T-helper 1 cell treated with Interleukin-12 subunit alpha and Interleukin-12 subunit beta and Interleukin-4 antibody, amounts not matched to agents 30 ng/mL and 1 ng/mL, for 36 hours (primary cell): ENCODE results near the gene BAG1. TPM values are rescaled to one million over a fixed set of nuclear protein-coding genes. Genes with fewer than 3 reads are reported as not detected.

Experiments
- intact Hi-C: fragments of 100-400 bp; cut with micrococcal nuclease; formaldehyde crosslinking; loops from one replicate; pipeline ENCODE4 v1.15.1; 2024
- total RNA-seq: library from RNA; stranded (reverse); gene quantifications from 2 replicates; pipeline ENCODE4 v1.2.3, GENCODE V29; 2022

Gene BAG1
- 55.4 and 58.6 TPM in 2 replicates for total RNA-seq

DNA sequence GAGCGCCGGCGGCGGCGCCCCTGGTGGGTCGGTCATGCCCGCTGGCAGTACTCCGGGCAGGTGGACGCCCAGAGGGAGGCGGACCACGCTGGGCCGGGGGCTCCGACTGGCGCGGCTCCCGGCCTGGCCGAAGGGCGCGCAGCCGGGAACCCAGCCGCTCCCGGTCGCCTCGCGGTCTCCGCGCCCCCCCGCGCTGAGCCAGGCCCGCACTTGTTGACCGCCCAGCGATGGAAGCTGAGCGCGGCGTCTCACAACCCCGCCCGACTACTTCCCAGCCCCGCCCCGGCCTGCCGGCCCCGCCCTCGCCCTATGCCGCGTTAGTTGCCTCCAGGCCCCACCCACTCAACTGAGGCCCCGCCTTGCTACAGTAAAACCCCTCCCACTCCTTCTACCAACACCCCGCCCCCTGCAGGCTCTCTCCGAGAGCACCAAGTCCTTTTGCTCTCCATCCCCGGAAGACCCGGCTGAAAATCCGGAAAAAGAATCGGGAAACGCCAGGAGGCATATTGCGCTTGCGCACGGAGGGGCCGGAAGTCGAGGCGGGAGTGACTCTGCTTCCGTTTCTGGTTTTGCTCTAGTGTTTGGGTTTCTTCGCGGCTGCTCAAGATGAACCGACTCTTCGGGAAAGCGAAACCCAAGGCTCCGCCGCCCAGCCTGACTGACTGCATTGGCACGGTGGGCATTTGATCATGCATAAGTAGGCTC, at the start of gene BAG1, which contains the start of gene CHMP5:
Gene BAG1, minus strand, starts transcription at position 236 of the 705 bp plus-strand sequence.
Gene CHMP5, plus strand, starts transcription at position 577 of the 705 bp plus-strand sequence. Its CDS starts 30 bp downstream, at position 607.
- intact Hi-C loops = loop anchor here (1.0 to 10.0 kb wide), 18 partner anchors 26 to 1194 kb away; partner anchors contain the start of genes APTX, B4GALT1, DCAF12 and DNAI1

DNA sequence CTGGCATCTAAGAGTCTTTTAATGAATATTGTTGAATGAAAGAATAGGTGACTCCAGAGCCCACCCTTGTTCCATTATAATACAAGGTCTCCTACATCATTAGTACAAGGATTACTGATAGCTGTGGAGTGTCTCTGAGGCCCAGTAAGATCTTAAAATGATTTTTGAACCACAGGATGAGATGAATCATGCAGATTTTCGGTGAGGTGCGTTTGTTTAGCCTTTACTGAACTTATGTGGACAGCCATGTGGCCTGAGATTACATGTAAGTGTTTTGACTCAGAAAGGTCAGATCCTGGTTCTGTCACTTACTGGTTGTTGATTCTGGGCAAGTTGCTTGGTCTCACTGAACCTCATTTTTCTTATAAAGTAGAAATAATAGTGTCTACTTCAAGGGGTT, 47.4 kb upstream of the BAG1 start:
- intact Hi-C loops = loop anchor here (5.0 kb wide), 1 partner anchor 35 kb away; no protein-coding TSS in a partner anchor

DNA sequence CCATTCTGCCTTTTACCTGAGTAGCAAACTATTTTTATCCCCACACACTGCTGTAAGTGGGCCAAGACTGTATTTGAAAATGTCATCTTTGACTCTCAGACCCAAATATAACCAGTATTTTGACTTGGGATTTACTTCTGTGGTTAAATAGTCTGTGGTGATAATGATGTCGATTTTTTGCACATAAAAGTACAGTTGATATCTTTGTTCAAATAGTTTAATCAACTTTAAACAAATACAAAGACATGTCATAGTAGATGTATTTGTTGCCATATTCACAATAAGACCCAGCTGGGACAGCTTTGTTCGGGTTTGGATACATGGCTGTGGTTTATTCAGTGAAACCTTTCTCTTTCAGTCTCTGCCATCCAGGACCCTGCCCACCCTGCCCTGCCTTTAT, 46.2 kb upstream of the BAG1 start:
- intact Hi-C loops = loop anchor here (5.0 kb wide), 1 partner anchor 37 kb away; no protein-coding TSS in a partner anchor

DNA sequence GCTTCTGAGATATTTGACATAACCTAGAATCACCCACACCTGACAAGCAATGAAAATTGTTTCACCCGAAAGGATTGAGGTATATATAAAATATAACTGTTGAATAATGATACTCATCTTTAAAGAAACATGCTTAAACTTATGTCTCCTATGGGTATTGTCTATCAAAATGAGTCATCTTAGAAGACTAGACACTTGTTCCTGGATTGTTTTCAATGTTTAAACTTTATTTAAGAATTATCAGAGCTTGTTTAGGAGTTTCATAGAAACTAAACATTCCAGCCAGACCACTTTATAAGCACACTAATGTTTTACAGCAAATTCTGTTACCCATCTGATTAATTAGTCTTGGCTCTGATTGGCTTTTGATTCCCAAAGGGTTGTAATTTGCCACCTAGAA, 45.4 kb upstream of the BAG1 start:
- intact Hi-C loops = loop anchor here (5.0 to 10.0 kb wide), 2 partner anchors 37 to 1765 kb away; partner anchors contain the start of genes FANCG and VCP

DNA sequence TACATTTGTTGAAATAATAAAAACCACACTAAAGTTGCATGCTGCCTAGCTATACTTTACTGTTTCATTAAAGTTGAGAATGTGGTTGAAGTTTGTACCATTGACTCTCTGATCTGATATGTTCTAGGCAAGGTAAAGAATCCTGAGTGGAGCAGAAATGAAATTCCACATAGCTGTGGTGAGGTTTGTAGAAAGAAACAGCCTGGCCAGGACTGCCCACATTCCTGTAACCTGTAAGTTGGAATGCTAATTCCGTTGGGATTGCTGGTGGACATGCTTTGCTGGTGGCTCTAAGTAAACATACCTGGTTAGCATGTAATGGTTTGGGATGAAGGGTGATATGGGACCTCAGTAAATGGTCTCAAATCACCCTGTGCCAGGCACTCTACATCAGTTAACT, 42.6 kb upstream of the BAG1 start:
- intact Hi-C loops = loop anchor here (10.0 kb wide), 1 partner anchor 1768 kb away; the partner anchor contains the start of genes FANCG and VCP

DNA sequence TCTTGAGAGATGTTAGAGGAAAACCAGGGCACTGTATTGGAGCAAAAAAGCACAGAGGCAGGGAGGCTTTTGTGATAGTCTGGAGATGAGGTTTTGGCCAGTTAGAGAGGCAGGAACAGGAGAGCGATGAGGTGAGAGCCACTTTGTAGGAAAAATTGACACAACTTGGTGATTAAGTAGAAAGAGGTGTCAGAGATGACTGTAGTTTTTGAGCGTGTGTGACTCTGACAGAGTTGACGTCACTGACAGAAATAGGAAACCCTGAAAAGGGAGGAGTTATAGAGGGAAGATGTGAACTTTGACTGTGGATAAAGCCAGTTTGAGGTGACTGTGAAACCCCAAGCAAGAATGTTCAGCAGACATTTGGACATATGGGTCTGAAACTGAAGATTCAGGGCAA, 41.5 kb upstream of the BAG1 start:
- intact Hi-C loops = loop anchor here (1.0 to 10.0 kb wide), 5 partner anchors 12 to 1769 kb away; partner anchors contain the start of genes BAG1, FANCG, NFX1 and VCP

DNA sequence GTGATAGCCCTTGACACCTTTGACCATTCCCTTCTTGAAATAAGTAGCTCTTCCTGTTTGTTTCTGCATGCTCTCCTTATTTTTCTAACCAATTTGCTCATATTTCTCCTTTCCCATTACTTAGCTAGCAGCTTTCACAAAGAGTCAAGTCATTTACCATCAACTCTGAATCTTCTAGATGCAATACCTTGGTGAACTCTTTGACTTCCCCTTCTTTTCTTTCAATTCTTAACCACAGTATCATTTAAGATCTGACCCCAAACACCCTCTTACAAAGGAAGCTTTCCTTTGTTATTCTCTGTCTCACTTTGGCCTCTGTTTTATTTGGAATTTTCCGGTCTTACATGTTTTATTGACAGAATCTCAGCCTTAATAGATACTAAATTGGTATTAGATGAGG, 39.9 kb upstream of the BAG1 start:
- intact Hi-C loops = loop anchor here (10.0 kb wide), 1 partner anchor 1770 kb away; the partner anchor contains the start of genes FANCG and VCP

DNA sequence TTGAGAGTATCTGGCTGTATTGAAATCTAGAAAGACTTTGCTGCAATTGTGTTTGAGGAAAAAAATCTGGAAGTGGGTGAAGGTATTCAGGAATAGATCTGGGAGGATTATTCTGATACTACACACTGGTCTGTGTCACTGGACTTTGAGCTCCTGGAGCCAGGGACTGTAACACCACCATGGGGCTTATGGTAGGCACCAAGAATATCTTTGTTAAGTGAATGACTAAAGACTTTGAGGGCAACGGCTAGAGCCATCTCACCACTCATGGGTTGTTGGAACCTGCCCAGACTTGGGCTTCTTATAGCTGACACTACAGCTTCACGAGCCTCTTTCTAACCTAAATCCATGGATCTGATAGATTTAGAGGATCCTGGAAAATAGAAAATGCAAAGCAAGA, 36.0 kb upstream of the BAG1 start:
- intact Hi-C loops = loop anchor here (10.0 kb wide), 1 partner anchor 1774 kb away; the partner anchor contains the start of genes FANCG and VCP

DNA sequence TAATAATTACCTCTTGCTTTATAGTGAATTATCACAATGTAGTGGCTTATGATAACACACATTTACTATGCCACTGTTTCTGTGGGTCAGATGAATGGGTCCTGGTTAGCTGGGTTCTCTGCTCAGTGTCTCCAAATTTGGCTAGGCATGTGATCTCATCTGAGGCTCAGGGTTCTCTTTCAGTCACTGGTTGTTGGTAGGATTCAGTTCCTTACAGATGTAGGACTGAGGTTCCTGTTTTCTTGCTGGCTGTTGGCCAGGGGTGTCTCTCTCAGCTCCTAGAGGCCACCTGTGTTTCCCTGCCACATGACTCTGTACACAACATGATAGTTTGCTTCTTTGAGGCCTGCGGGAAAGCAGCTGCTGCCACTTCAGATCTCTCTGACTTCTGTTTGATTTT, 32.9 kb upstream of the BAG1 start:
- intact Hi-C loops = loop anchor here (1.0 to 10.0 kb wide), 2 partner anchors 10 to 827 kb away; partner anchors contain the start of gene DCAF12

DNA sequence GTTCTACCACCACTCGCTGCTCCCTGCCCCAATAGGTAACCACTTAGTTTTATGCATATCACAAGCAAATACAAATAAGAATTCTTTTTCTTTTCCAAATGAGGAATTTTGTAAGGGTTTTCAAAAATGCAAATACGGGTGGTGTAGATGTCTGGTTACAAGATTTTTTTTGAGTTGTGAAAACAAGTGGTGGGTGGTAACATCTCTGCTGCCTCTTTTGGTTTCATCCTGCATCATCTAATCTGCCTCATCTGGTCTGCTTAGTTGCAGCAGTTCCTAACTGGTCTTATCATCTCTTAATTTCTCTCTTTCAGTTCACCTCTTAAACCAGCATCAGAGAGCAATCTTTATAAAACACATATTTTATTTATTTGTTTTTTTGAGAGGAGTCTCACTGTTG, 31.1 kb upstream of the BAG1 start:
- intact Hi-C loops = loop anchor here (10.0 kb wide), 1 partner anchor 829 kb away; the partner anchor contains the start of gene DCAF12

DNA sequence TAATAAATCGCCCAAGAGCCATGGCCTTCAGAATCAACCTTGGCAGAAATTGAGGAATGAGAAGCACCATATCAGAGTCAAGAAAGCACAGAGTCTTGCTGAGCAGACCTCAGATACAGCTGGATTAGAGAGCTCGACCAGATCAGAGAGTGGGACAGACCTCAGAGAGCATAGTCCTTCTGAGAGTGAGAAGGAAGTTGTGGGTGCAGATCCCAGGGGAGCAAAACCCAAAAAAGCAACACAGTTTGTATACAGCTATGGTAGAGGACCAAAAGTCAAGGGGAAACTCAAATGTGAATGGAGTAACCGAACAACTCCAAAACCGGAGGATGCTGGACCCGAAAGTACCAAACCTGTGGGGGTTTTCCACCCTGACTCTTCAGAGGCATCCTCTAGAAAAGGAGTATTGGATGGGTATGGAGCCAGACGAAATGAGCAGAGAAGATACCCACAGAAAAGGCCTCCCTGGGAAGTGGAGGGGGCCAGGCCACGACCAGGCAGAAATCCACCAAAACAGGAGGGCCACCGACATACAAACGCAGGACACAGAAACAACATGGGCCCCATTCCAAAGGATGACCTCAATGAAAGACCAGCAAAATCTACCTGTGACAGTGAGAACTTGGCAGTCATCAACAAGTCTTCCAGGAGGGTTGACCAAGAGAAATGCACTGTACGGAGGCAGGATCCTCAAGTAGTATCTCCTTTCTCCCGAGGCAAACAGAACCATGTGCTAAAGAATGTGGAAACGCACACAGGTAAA, 30.3 kb upstream of the BAG1 start:
- intact Hi-C loops = loop anchor here (5.0 to 10.0 kb wide), 2 partner anchors 830 to 882 kb away; partner anchors contain the start of genes DCAF12 and UBAP1

DNA sequence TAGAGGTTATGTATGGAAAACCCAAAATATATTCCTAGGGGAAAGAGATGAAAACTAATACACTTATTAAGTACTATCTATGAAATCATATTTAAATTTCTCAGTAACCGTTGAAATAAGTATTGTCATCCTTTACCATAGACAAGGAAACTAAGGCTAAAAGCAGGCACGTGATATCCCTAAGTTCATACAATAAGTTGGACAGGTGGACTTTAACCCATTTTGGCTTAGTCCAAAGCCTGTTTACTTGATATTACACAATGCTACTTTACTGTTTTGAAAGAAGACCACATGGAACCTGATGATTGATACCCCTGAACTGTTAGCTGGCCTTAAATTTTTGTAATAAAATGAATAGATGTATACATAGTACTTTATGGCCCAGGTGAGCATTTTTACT, 29.3 kb upstream of the BAG1 start:
- intact Hi-C loops = loop anchor here (5.0 to 10.0 kb wide), 2 partner anchors 831 to 884 kb away; partner anchors contain the start of genes DCAF12 and UBAP1

DNA sequence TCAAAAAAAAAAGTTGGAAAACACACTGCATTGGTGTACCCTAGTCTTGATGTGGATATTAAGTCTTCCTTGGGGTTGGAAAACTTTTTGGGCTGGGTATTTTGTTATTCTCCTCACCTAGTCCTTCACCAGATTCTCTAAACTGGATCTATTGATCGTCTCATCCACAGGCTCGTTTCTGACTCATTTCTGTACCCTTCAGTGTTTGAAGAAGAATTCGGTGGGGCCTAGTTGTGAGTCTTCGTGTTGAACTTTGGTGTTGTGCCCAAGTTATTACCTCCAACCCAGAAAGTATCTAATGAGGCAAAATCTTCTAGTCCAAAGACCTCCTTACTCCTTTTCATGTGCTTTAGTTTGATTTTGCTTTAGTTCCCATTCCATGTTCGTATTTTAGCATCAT, 27.4 kb upstream of the BAG1 start:
- intact Hi-C loops = loop anchor here (2.0 to 10.0 kb wide), 3 partner anchors 133 to 885 kb away; partner anchors contain the start of genes DCAF12 and UBAP1

DNA sequence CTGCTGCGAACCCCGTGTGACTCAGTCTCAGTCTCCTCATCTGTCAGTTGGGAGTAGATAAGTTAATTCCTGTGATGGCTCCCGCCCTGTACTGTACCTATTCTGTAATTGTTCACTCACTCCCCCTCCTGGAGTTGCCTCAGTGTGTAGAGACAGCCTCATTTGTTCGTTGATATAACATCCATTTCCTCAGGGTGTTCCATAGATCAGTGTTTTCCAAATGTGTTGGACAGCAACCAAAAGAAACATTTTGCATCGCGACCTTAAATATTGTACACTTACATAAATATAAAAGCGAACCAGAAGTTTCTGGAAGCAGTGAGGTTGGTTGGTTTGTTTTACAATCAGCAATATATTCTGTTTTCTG, 26.5 kb upstream of the BAG1 start:
- intact Hi-C loops = loop anchor here (2.0 to 10.0 kb wide), 3 partner anchors 132 to 886 kb away; partner anchors contain the start of genes DCAF12 and UBAP1

DNA sequence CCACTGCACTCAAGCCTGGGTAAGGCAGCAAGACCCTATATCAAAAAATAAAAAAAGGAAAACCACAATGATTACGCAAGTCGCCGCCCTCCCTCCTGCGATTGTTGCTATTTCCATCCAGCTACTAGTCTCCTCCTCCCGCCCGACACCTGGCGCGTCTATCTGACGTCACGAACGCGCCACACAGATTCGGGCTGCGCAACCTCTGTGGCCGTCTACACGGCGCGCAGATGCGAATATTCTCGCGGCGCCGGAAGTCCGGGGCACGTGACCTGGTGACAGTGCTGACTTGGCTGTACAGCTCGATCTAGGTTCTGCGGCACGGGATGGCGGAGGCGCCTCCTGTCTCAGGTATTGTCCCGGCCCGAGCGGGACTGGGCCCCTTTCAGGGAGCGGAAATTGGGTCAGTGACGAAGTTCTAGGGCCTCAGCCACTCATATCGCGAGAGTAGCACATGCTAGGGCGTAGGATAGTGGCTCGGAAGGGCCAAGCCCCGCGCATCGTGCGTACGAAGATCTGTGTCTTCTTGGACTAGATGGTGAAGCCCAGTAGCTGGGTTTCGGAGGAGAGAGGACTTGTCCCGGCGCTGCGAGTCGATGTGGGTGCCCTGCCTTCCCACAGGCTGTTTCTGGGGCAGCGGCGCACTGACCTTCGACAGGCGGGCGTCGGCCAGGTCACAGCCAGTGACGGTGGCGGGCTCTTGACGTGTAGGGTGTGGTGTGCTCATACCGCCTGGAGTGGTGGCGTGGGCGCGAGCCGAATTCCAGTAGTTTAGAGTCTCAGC, 25.9 kb upstream of the BAG1 start, which contains the start of gene NFX1:
Gene NFX1, plus strand, starts transcription at position 270 of the 784 bp plus-strand sequence. Its CDS starts 57 bp downstream, at position 327.
- intact Hi-C loops = loop anchor here (1.0 to 10.0 kb wide), 15 partner anchors 16 to 887 kb away; partner anchors contain the start of genes APTX, B4GALT1, BAG1 and DCAF12

DNA sequence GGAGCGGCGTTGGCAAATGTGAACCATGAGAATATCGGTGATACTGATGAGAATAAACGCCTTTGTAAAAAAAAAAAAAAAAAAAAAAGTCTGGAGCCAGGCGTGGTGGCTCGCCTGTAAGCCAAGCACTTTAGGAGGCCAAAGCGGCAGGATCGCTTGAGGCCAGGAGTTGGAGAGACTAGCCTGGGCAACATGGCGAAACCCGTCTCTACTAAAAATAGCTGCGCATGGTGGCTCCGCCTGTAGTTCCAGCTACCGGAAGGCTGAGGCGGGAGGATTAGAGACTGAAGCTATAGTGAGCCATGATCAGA, 25.4 kb upstream of the BAG1 start:
- intact Hi-C loops = loop anchor here (1.0 to 10.0 kb wide), 15 partner anchors 16 to 887 kb away; partner anchors contain the start of genes APTX, B4GALT1, BAG1 and DCAF12

DNA sequence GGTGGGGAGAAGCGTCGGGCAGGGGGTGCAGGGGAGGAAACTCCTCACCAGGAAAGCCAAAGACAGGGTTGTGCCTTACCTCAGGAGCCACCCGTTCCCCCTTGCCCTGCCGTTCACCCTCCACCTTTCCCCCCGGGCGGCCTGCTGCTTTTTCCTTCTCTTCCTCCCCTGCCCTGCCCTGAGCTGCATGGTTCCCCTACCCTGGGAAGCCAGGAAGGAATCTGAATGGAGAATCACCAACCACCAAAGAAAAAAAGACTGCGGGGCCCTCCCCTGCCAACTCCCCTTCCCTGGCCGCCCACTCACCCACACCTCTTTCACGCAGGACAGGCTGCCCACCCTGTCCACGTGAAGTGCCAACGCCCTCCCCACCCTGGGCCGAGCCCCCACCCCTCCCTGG, 25.0 kb upstream of the BAG1 start:
- intact Hi-C loops = no loop called here

DNA sequence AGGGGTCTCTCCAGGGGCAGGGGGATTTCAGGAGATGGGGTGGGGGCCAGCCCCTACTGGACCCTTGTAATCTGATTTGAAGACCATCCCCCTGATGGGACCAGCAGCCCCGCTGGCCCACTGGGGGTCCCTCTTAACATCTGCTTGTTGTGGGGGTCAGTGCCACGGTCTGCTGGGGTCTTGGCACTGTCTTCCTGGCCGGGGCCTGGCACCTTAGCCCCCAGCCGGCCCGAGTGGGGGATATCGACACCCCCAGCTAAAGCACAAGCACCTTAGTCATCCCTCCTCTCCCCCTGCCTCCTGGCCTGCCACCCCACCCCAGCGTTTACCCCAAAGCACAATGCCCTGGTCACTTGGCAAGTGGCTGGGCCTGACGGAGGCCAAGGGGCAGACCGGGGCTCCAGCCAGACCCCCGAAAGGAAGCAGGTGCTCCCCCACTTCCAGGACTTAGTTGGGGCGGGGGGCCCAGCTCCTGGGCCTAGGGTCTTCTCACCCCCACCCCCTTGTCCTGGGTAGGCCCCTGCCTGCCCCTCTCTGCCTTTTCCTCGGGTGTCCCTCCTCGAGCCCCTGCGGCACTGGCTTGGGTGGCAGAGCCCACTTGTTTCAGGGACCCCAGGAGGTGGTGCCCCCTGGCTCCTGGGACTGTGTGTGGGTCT, 24.4 kb upstream of the BAG1 start:
- intact Hi-C loops = no loop called here

DNA sequence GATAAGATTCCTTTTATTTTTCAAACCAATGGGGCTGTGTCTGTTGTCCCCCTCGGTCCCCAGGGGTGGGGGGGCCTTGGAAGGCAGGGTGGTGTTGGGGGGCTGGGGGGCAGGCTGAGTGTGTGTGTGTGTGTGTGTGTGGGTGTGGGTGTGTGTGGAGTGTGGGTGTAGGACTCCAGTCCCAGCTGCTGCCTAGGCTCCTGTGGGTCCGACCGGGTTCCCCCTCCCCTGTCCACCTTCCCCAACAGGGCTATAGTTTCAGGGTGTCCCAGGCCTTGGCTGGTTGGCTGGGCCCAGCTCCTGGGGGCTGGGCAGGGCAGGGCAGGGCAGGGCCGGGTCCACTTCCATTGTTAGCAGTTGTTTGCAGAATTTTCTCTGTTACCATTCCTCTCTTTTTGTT, 23.7 kb upstream of the BAG1 start:
- intact Hi-C loops = no loop called here

DNA sequence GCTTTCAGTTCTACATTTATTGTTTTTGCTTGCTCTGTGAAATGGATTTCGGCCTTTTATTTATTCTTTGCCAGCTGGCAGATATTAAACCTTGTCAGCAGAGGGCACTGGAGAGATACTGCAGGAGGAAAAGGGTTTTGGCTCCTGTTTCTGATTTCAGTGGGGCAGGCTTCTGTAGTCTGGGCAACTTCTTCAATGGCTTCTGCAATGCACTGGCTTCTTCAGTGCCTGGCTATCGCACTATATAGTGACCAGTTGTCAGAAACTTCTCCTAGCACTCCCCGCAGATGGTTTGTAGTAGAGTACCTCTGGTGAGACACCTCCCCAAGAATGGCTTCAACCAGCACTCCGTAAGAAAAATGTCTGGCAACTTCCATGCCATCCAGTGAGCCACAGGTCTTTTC, 22.6 kb upstream of the BAG1 start:
- intact Hi-C loops = loop anchor here (1.0 kb wide), 3 partner anchors 10 to 206 kb away; no protein-coding TSS in a partner anchor
